Esophagus muscularis mucosa (tissue), 3 donors: ENCODE data around the gene CERKL.

Source experiments
- POLR2AphosphoS5 ChIP-seq, 2 donors: sonication (generic); formaldehyde crosslinking; IDR thresholded peaks; one replicate each; pipeline ENCODE4 v1.6.1; 2017; ENCODE audit warnings: antibody characterized with exemption in 2 of 2
- TF ChIP-seq, protein P1 (sequence below), 3 experiments: fragments of 200-600 bp in 2 of 3; fragments of 450-650 bp in 1 of 3; sonication (generic) in 2 of 3; IDR thresholded peaks; one replicate each; pipeline ENCODE4 v1.5.1; 2017 to 2019; ENCODE audit warnings: antibody characterized with exemption in 3 of 3, mild to moderate bottlenecking in 2 of 3, moderate library complexity in 1 of 3

DNA sequence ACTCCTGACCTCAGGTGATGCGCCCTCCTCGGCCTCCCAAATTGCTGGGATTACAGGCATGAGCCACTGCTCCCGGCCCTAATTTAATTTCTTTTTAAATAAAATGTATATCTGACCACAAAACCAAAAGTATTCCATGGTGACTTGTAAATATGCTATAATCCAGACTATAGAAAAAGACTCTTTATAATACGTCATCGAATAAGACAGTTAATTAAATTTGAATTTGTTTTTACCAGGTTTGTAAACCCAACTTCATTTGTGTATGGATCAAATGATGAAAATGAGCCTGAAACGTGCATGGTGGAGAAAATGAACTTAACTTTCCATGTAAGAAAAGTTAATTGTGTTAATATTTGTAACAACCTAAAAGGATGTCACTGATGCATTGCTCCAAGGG lies 129.8 kb downstream of the CERKL start:
- TF ChIP-seq, protein P1, sequence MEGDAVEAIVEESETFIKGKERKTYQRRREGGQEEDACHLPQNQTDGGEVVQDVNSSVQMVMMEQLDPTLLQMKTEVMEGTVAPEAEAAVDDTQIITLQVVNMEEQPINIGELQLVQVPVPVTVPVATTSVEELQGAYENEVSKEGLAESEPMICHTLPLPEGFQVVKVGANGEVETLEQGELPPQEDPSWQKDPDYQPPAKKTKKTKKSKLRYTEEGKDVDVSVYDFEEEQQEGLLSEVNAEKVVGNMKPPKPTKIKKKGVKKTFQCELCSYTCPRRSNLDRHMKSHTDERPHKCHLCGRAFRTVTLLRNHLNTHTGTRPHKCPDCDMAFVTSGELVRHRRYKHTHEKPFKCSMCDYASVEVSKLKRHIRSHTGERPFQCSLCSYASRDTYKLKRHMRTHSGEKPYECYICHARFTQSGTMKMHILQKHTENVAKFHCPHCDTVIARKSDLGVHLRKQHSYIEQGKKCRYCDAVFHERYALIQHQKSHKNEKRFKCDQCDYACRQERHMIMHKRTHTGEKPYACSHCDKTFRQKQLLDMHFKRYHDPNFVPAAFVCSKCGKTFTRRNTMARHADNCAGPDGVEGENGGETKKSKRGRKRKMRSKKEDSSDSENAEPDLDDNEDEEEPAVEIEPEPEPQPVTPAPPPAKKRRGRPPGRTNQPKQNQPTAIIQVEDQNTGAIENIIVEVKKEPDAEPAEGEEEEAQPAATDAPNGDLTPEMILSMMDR (IDR thresholded peaks at IDR 0.05): no peak
- no peak for TF ChIP-seq POLR2AphosphoS5 (IDR thresholded peaks at IDR 0.05)
